SK-N-SH (cell line): Measurements from ENCODE around the gene TBKBP1. TPM values are rescaled to one million over a fixed set of nuclear protein-coding genes. Genes with fewer than 3 reads are reported as not detected.

Experiments
- CTCF ChIA-PET: fragments of 300-600, 350-600 bp; formaldehyde crosslinking; extraction: SDS; loops from one replicate; lab custom pipeline; 2021; lab: Yijun Ruan, JAX
- POLR2A ChIA-PET: fragments of 350-600 bp; sonication (Branson Sonifier 250); formaldehyde crosslinking; extraction: SDS; loops from one replicate; lab custom pipeline; 2020; ENCODE audit warnings: antibody characterized with exemption, inconsistent platforms; lab: Yijun Ruan, JAX
- DNase-seq: peaks from one replicate; pipeline ENCODE4 v3.0.0; 2012
- H2AFZ ChIP-seq: fragments of 200-600 bp; sonication (generic); 2 replicates; pipeline ENCODE4 v1.8.1; 2016; ENCODE audit warnings: antibody characterized with exemption, mild to moderate bottlenecking, low read depth
- H3F3A ChIP-seq: fragments of 200-600 bp; sonication (generic); replicated peaks from 2 replicates; pipeline ENCODE3; 2016; ENCODE audit warnings: antibody characterized with exemption, mild to moderate bottlenecking; ENCODE audit not compliant: insufficient read depth
- H3K27ac ChIP-seq, 2 experiments: fragments of 200-500 bp in 1 of 2; fragments of 200-600 bp in 1 of 2; sonication (Bioruptor generic) in 1 of 2; sonication (generic), shearing (Covaris generic) in 1 of 2; 2 replicates each; pipeline versions ENCODE4 v1.5.1 to v1.6.1; 2014 to 2016; ENCODE audit warnings: low read depth in 2 of 2, inconsistent platforms in 1 of 2, low read length in 1 of 2, mild to moderate bottlenecking in 1 of 2, mixed read lengths in 1 of 2
- H3K27me3 ChIP-seq: fragments of 200-600 bp; sonication (generic), shearing (Covaris generic); 2 replicates; pipeline ENCODE4 v1.6.1; 2016; ENCODE audit warnings: mixed run types; ENCODE audit not compliant: insufficient read depth
- H3K36me3 ChIP-seq, 2 experiments: fragments of 200-500 bp in 1 of 2; fragments of 200-600 bp in 1 of 2; sonication (Bioruptor generic) in 1 of 2; sonication (generic) in 1 of 2; replicated peaks in 1 of 2; 2 replicates each; pipeline versions ENCODE3 to v1.5.1; 2014 to 2016; ENCODE audit warnings: low read length in 1 of 2, mild to moderate bottlenecking in 1 of 2; ENCODE audit not compliant: insufficient read depth in 2 of 2, control insufficient read depth in 1 of 2
- H3K4me1 ChIP-seq, 2 experiments: fragments of 200-500 bp in 1 of 2; fragments of 200-600 bp in 1 of 2; sonication (Bioruptor generic) in 1 of 2; sonication (generic), shearing (Covaris generic) in 1 of 2; 2 replicates each; pipeline versions ENCODE4 v1.5.1 to v1.6.1; 2014 to 2016; ENCODE audit warnings: low read depth in 1 of 2, low read length in 1 of 2, mixed run types in 1 of 2; ENCODE audit not compliant: insufficient read depth in 2 of 2, control insufficient read depth in 1 of 2
- H3K4me2 ChIP-seq: fragments of 200-600 bp; sonication (generic), shearing (Covaris generic); 2 replicates; pipeline ENCODE4 v1.6.1; 2017; ENCODE audit warnings: mixed run types
- H3K4me3 ChIP-seq, 2 experiments: fragments of 200-500 bp in 1 of 2; fragments of 200-600 bp in 1 of 2; sonication (Bioruptor generic) in 1 of 2; sonication (generic), shearing (Covaris generic) in 1 of 2; 2 replicates each; pipeline versions ENCODE4 v1.5.1 to v1.8.1; 2014 to 2016; ENCODE audit warnings: low read depth in 2 of 2, inconsistent platforms in 1 of 2, low read length in 1 of 2, mild to moderate bottlenecking in 1 of 2, mixed read lengths in 1 of 2, moderate library complexity in 1 of 2
- H3K79me2 ChIP-seq: fragments of 200-600 bp; sonication (generic); 2 replicates; pipeline ENCODE4 v1.8.1; 2017; ENCODE audit warnings: mild to moderate bottlenecking; ENCODE audit not compliant: insufficient read depth
- H3K9ac ChIP-seq: fragments of 200-600 bp; sonication (generic); 2 replicates; pipeline ENCODE4 v1.6.1; 2017; ENCODE audit warnings: mixed run types
- H3K9me2 ChIP-seq: fragments of 200-600 bp; sonication (generic); 2 replicates; pipeline ENCODE4 v1.6.1; 2017; ENCODE audit warnings: mixed run types
- H3K9me3 ChIP-seq: fragments of 200-600 bp; sonication (generic); 2 replicates; pipeline ENCODE4 v1.6.1; 2017; ENCODE audit warnings: mixed run types, mild to moderate bottlenecking, moderate library complexity
- H4K20me1 ChIP-seq: fragments of 200-600 bp; sonication (generic); 2 replicates; pipeline ENCODE4 v1.6.1; 2017; ENCODE audit warnings: mild to moderate bottlenecking, mixed run types; ENCODE audit not compliant: insufficient read depth
- CHD2 ChIP-seq: fragments of 150-350 bp; IDR thresholded peaks from 2 replicates; pipeline ENCODE4 v1.6.1; 2018; ENCODE audit warnings: low read length; ENCODE audit not compliant: partially characterized antibody
- EZH2phosphoT487 ChIP-seq: fragments of 200-600 bp; sonication (generic); IDR thresholded peaks from 2 replicates; pipeline ENCODE4 v1.6.1; 2017; ENCODE audit warnings: low read depth, mixed run types, mild to moderate bottlenecking, antibody characterized with exemption, moderate library complexity, borderline replicate concordance
- FOXM1 ChIP-seq: IDR thresholded peaks from 2 replicates; pipeline ENCODE4 v1.4.0; 2012; ENCODE audit warnings: low read depth, mild to moderate bottlenecking
- GABPA ChIP-seq: IDR thresholded peaks from 2 replicates; pipeline ENCODE4 v1.4.0; 2012; ENCODE audit warnings: low read depth, mild to moderate bottlenecking
- GATA2 ChIP-seq: sonication (generic); formaldehyde crosslinking; IDR thresholded peaks from 2 replicates; pipeline ENCODE4 v1.5.0; 2020; ENCODE audit warnings: mild to moderate bottlenecking, missing genetic modification reagents
- JUND ChIP-seq: IDR thresholded peaks from 2 replicates; pipeline ENCODE4 v1.4.0; 2012
- MEF2A ChIP-seq: IDR thresholded peaks from 2 replicates; pipeline ENCODE4 v1.4.0; 2012; ENCODE audit warnings: low read depth, borderline replicate concordance
- MXI1 ChIP-seq: IDR thresholded peaks from 2 replicates; pipeline ENCODE4 v1.6.1; 2012; ENCODE audit warnings: mild to moderate bottlenecking, low read depth, low read length, improper control_type of control experiment
- NRF1 ChIP-seq: IDR thresholded peaks from 2 replicates; pipeline ENCODE4 v1.6.1; 2012; ENCODE audit warnings: low read depth, mild to moderate bottlenecking, low read length
- POLR2AphosphoS5 ChIP-seq: IDR thresholded peaks from 2 replicates; pipeline ENCODE4 v1.6.1; 2012; ENCODE audit warnings: low read depth, low read length
- RAD21 ChIP-seq: IDR thresholded peaks from 2 replicates; pipeline ENCODE4 v1.6.1; 2012; ENCODE audit warnings: mild to moderate bottlenecking, low read length
- RCOR1 ChIP-seq: fragments of 150-350 bp; IDR thresholded peaks from 2 replicates; pipeline ENCODE4 v1.6.1; 2017; ENCODE audit warnings: antibody characterized with exemption, low read length
- RFX5 ChIP-seq: IDR thresholded peaks from 2 replicates; pipeline ENCODE4 v1.6.1; 2012; ENCODE audit warnings: mild to moderate bottlenecking, improper control_type of control experiment, low read length
- RXRA ChIP-seq: IDR thresholded peaks from 2 replicates; pipeline ENCODE4 v1.4.0; 2012; ENCODE audit warnings: low read depth, mild to moderate bottlenecking, borderline replicate concordance
- SIN3A ChIP-seq: IDR thresholded peaks from 2 replicates; pipeline ENCODE4 v1.6.1; 2012; ENCODE audit warnings: low read depth, mild to moderate bottlenecking, low read length, moderate library complexity, borderline replicate concordance
- SMC3 ChIP-seq: IDR thresholded peaks from 2 replicates; pipeline ENCODE4 v1.6.1; 2012; ENCODE audit warnings: low read depth, low read length, improper control_type of control experiment
- TEAD4 ChIP-seq: IDR thresholded peaks from 2 replicates; pipeline ENCODE4 v1.4.0; 2012; ENCODE audit warnings: mild to moderate bottlenecking, borderline replicate concordance; ENCODE audit not compliant: insufficient read depth
- YY1 ChIP-seq: IDR thresholded peaks from 2 replicates; pipeline ENCODE4 v1.4.0; 2012; ENCODE audit warnings: low read depth, mild to moderate bottlenecking
- WGBS: methylation state at CpG from one replicate; pipeline ENCODE4 v1.1.6; 2017; ENCODE audit warnings: low lambda C conversion rate; 5-methylcytosine and 5-hydroxymethylcytosine counted together
- polyA plus RNA-seq, 3 experiments: library from polyadenylated mRNA; depleted of rRNA; stranded (reverse); fragments of >200 nt; gene quantifications; 2 replicates each; pipeline ENCODE4 v1.2.3, GENCODE V29; 2012
- TF ChIP-seq, protein P1 (sequence below): fragments of 200-600 bp; sonication (generic); IDR thresholded peaks from 2 replicates; pipeline ENCODE4 v1.6.1; 2017; ENCODE audit warnings: antibody characterized with exemption, mild to moderate bottlenecking, moderate library complexity
- TF ChIP-seq, protein P2 (sequence below): IDR thresholded peaks from 2 replicates; pipeline ENCODE4 v1.4.0; 2012; ENCODE audit warnings: low read depth, borderline replicate concordance
- TF ChIP-seq, protein P3 (sequence below): IDR thresholded peaks from 2 replicates; pipeline ENCODE4 v1.4.0; 2012; ENCODE audit warnings: low read depth, borderline replicate concordance
- TF ChIP-seq, protein P4 (sequence below): fragments of 150-350 bp; IDR thresholded peaks from 2 replicates; pipeline ENCODE4 v1.6.1; 2017; ENCODE audit warnings: antibody characterized with exemption, low read length, low read depth, borderline replicate concordance

Gene TBKBP1
- polyA plus RNA-seq, 1 of the 3 experiments (the other 2 are of a cell fraction), result 14.4 TPM

- H3K9ac ChIP-seq, result no peak overlapping the region
- H3K4me2 ChIP-seq, result no peak overlapping the region
- no peak overlapping the region for H3K27ac ChIP-seq
- no peaks in the 10 kb centered on the region for H3K79me2 ChIP-seq
- POLR2A ChIA-PET, result interaction anchor here (1.2 kb wide), 1 partner anchor 77 kb away, joined by 3 read pairs; no protein-coding TSS in a partner anchor
- TF ChIP-seq JUND (no peak), GABPA (no peak), RAD21 (no peak), FOXM1 (no peak), SMC3 (no peak), NRF1 (no peak), GATA2 (CRISPR knock-in tag) (peak; percentile 3; the same call in 1 of the 2 replicates), SIN3A (no peak)
- peaks cover 80% of the 10 kb centered on the region for H3K27me3 ChIP-seq
- no peak for DNase-seq
- H2AFZ ChIP-seq, result no peak overlapping the region
- no peaks in the 10 kb centered on the region for H3K9me2 ChIP-seq
- H3K4me1 ChIP-seq, result peaks cover 0 to 27% of the 10 kb centered on the region in 2 experiments; a peak in 1 of 4 replicates
- H3K4me3 ChIP-seq, result no peak overlapping the region
- CTCF ChIA-PET, result interaction anchor here (0.5 to 9.9 kb wide), 13 partner anchors 8 to 77 kb away, joined by 3 to 109 read pairs (median 4); no protein-coding TSS in a partner anchor
- 0 out of 2 replicates have a peak, but pooled peaks cover 5% of the 10 kb centered on the region for H4K20me1 ChIP-seq
- H3K9me3 ChIP-seq, result no peaks in the 10 kb centered on the region
- no peaks in the 10 kb centered on the region for H3K36me3 ChIP-seq
- WGBS, result 61% methylated on average over 8 of the region's 9 CpGs
- peaks cover 6% of the 10 kb centered on the region for H3F3A ChIP-seq
Observed at GRCh38 chr17:47727704-47728036, 33.7 kb downstream of the TBKBP1 start.

DNA sequence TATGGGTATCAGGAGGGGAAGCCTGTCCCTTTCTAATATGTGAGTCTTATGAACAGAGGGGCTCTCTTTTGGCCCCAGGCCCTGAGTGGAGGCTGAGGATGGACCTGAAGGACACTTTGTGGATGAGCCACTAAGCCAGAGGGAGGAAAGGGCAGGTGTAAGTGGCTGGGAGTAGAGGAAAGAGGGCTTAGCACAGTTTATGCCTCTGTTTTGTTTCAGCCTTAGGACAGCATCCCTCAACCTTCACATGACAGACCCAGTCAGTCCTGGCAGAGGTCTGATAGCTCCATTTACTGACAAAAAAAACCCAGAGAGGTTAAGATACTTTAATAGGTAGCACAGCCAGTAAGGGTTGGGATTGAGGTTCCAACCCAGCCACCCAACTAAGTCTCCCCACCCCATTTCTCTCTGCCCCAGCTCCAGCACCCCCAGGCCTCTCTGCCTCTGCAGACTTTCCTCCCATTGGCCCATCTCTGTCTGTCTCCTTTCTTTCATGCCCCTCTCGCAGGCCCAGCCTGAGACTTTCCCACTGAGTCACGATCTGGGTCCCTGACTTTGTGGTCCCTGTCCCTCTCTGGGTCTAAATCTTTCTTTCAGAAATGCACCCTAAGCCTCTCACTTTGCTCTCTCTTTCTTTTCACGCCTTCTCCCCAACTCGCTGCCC lies 34.4 kb downstream of the TBKBP1 start:
- peaks cover 80% of the 10 kb centered on the region for H3K27me3 ChIP-seq
- WGBS, result 72% methylated on average over 4 of the region's 4 CpGs
- no peak overlapping the region for H3K4me3 ChIP-seq
- H3K9me2 ChIP-seq, result no peaks in the 10 kb centered on the region
- H3K4me2 ChIP-seq, result no peak overlapping the region
- 0 out of 2 replicates have a peak, but pooled peaks cover 6% of the 10 kb centered on the region for H4K20me1 ChIP-seq
- no peak overlapping the region for H2AFZ ChIP-seq
- POLR2A ChIA-PET, result interaction anchor here (1.2 kb wide), 1 partner anchor 78 kb away, joined by 3 read pairs; no protein-coding TSS in a partner anchor
- no peak overlapping the region for H3K27ac ChIP-seq
- peaks cover 0 to 30% of the 10 kb centered on the region in 2 experiments; a peak in 1 of 4 replicates for H3K4me1 ChIP-seq
- H3K9me3 ChIP-seq, result no peaks in the 10 kb centered on the region
- no peak for DNase-seq
- H3K9ac ChIP-seq, result no peak overlapping the region
- H3K36me3 ChIP-seq, result no peaks in the 10 kb centered on the region
- H3F3A ChIP-seq, result peaks cover 6% of the 10 kb centered on the region
- CTCF ChIA-PET, result interaction anchor here (0.5 to 9.9 kb wide), 13 partner anchors 8 to 162 kb away, joined by 3 to 109 read pairs (median 3); no protein-coding TSS in a partner anchor
- no peaks in the 10 kb centered on the region for H3K79me2 ChIP-seq
- TF ChIP-seq RCOR1, result no peak
- TF ChIP-seq, protein P1, sequence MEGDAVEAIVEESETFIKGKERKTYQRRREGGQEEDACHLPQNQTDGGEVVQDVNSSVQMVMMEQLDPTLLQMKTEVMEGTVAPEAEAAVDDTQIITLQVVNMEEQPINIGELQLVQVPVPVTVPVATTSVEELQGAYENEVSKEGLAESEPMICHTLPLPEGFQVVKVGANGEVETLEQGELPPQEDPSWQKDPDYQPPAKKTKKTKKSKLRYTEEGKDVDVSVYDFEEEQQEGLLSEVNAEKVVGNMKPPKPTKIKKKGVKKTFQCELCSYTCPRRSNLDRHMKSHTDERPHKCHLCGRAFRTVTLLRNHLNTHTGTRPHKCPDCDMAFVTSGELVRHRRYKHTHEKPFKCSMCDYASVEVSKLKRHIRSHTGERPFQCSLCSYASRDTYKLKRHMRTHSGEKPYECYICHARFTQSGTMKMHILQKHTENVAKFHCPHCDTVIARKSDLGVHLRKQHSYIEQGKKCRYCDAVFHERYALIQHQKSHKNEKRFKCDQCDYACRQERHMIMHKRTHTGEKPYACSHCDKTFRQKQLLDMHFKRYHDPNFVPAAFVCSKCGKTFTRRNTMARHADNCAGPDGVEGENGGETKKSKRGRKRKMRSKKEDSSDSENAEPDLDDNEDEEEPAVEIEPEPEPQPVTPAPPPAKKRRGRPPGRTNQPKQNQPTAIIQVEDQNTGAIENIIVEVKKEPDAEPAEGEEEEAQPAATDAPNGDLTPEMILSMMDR, result no peak
- TF ChIP-seq MEF2A, result no peak
- no peak for TF ChIP-seq RFX5
- TF ChIP-seq GABPA, result no peak
- TF ChIP-seq POLR2AphosphoS5, result no peak
- no peak for TF ChIP-seq TEAD4
- no peak for TF ChIP-seq EZH2phosphoT487
- no peak for TF ChIP-seq CHD2
- TF ChIP-seq, protein P2, sequence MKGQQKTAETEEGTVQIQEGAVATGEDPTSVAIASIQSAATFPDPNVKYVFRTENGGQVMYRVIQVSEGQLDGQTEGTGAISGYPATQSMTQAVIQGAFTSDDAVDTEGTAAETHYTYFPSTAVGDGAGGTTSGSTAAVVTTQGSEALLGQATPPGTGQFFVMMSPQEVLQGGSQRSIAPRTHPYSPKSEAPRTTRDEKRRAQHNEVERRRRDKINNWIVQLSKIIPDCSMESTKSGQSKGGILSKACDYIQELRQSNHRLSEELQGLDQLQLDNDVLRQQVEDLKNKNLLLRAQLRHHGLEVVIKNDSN, result no peak
- no peak for TF ChIP-seq SMC3
- TF ChIP-seq, protein P3, sequence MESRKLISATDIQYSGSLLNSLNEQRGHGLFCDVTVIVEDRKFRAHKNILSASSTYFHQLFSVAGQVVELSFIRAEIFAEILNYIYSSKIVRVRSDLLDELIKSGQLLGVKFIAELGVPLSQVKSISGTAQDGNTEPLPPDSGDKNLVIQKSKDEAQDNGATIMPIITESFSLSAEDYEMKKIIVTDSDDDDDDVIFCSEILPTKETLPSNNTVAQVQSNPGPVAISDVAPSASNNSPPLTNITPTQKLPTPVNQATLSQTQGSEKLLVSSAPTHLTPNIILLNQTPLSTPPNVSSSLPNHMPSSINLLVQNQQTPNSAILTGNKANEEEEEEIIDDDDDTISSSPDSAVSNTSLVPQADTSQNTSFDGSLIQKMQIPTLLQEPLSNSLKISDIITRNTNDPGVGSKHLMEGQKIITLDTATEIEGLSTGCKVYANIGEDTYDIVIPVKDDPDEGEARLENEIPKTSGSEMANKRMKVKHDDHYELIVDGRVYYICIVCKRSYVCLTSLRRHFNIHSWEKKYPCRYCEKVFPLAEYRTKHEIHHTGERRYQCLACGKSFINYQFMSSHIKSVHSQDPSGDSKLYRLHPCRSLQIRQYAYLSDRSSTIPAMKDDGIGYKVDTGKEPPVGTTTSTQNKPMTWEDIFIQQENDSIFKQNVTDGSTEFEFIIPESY, result no peak
- TF ChIP-seq MXI1, result no peak
- no peak for TF ChIP-seq YY1
- TF ChIP-seq NRF1, result no peak
- TF ChIP-seq, protein P4, sequence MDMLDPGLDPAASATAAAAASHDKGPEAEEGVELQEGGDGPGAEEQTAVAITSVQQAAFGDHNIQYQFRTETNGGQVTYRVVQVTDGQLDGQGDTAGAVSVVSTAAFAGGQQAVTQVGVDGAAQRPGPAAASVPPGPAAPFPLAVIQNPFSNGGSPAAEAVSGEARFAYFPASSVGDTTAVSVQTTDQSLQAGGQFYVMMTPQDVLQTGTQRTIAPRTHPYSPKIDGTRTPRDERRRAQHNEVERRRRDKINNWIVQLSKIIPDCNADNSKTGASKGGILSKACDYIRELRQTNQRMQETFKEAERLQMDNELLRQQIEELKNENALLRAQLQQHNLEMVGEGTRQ, result no peak
- no peak for TF ChIP-seq RXRA
